H1 (cell line): ENCODE measurements around the gene GLE1. TPM values are rescaled to one million over a fixed set of nuclear protein-coding genes. Genes with fewer than 3 reads are reported as not detected.

Experiments used
- ASH2L ChIP-seq: fragments of 200-600, 300-600 bp; sonication (generic); IDR thresholded peaks from one replicate; pipeline ENCODE4 v1.7.1; 2017; ENCODE audit warnings: low read length
- CBX8 ChIP-seq: fragments of 300-800, 300-1000 bp; sonication (generic); IDR thresholded peaks from 2 replicates; pipeline ENCODE4 v1.7.1; 2016; ENCODE audit warnings: low read depth, low read length, borderline replicate concordance
- CHD1 ChIP-seq: IDR thresholded peaks from 2 replicates; pipeline ENCODE4 v1.6.1; 2012; ENCODE audit warnings: low read depth, low read length, improper control_type of control experiment
- CHD2 ChIP-seq: IDR thresholded peaks from 2 replicates; pipeline ENCODE4 v1.6.1; 2012; ENCODE audit warnings: low read length, improper control_type of control experiment
- EZH2 ChIP-seq: fragments of 200-600 bp; sonication (generic); IDR thresholded peaks from 2 replicates; pipeline ENCODE4 v1.7.1; 2012; ENCODE audit warnings: low read depth, mild to moderate bottlenecking, moderate library complexity, low read length, inconsistent platforms; ENCODE audit not compliant: severe bottlenecking
- FOSL1 ChIP-seq: IDR thresholded peaks from 2 replicates; pipeline ENCODE4 v1.6.1; 2011; ENCODE audit warnings: mild to moderate bottlenecking, low read depth, low read length, moderate library complexity; ENCODE audit not compliant: insufficient read depth
- GTF2F1 ChIP-seq: IDR thresholded peaks from 2 replicates; pipeline ENCODE4 v1.6.1; 2012; ENCODE audit warnings: low read depth, low read length, improper control_type of control experiment, borderline replicate concordance
- JUND ChIP-seq: IDR thresholded peaks from 2 replicates; pipeline ENCODE4 v1.6.1; 2011; ENCODE audit warnings: mild to moderate bottlenecking, improper control_type of control experiment, low read length
- POLR2A ChIP-seq, 2 experiments: IDR thresholded peaks; 1 replicate in 1 of 2; 2 replicates in 1 of 2; pipeline ENCODE4 v1.6.1; 2011; ENCODE audit warnings: low read depth in 2 of 2, low read length in 2 of 2, mild to moderate bottlenecking in 2 of 2; ENCODE audit errors: control extremely low read depth in 1 of 2
- POLR2AphosphoS5 ChIP-seq: IDR thresholded peaks from 2 replicates; pipeline ENCODE4 v1.6.1; 2011; ENCODE audit warnings: low read depth, low read length
- RXRA ChIP-seq: IDR thresholded peaks from 2 replicates; pipeline ENCODE4 v1.6.1; 2011; ENCODE audit warnings: low read depth, mild to moderate bottlenecking, low read length, moderate library complexity; ENCODE audit not compliant: insufficient read depth
- SIX5 ChIP-seq: IDR thresholded peaks from 2 replicates; pipeline ENCODE4 v1.6.1; 2011; ENCODE audit warnings: mild to moderate bottlenecking, low read depth, low read length
- SP1 ChIP-seq: IDR thresholded peaks from 2 replicates; pipeline ENCODE4 v1.6.1; 2011; ENCODE audit warnings: low read depth, low read length
- TAF1 ChIP-seq: IDR thresholded peaks from 2 replicates; pipeline ENCODE4 v1.6.1; 2011; ENCODE audit warnings: mild to moderate bottlenecking, low read depth, low read length
- TCF12 ChIP-seq: IDR thresholded peaks from 2 replicates; pipeline ENCODE4 v1.6.1; 2011; ENCODE audit warnings: low read depth, mild to moderate bottlenecking, low read length
- YY1 ChIP-seq: IDR thresholded peaks from 2 replicates; pipeline ENCODE4 v1.6.1; 2011; ENCODE audit warnings: low read depth, mild to moderate bottlenecking, low read length
- polyA plus RNA-seq, 7 experiments: library from polyadenylated mRNA; depleted of rRNA in 3 of 7; stranded (reverse) in 5 of 7; unstranded in 2 of 7; fragments of >200 nt in 5 of 7; fragments of 200-250 nt in 2 of 7; gene quantifications; 1 replicate in 5 of 7; 2 replicates in 1 of 7; 4 replicates in 1 of 7; pipeline versions ENCODE4 v1.2.1 to v1.2.3, GENCODE V29; 2011 to 2013; ENCODE audit warnings: missing spikeins in 2 of 7, mixed read lengths in 2 of 7
- total RNA-seq: library from RNA; stranded (reverse); fragmentation: NEBNext Ultra II Directional; extraction: Animal tissue kit (Norgen Biotek cat#: 25700); gene quantifications from 2 replicates; pipeline ENCODE4 v1.2.1, GENCODE V29; 2021
- TF ChIP-seq, protein P1 (sequence below), 3 experiments: IDR thresholded peaks; 1 replicate in 2 of 3; 2 replicates in 1 of 3; pipeline versions ENCODE4 v1.5.1 to v1.6.1; 2011; ENCODE audit warnings: low read length in 3 of 3, mild to moderate bottlenecking in 3 of 3, inconsistent platforms in 2 of 3, low read depth in 1 of 3, moderate library complexity in 1 of 3; ENCODE audit not compliant: insufficient read depth in 1 of 3; ENCODE audit errors: control extremely low read depth in 1 of 3
- TF ChIP-seq, protein P2 (sequence below): IDR thresholded peaks from 2 replicates; pipeline ENCODE4 v1.6.1; 2012; ENCODE audit warnings: inconsistent platforms
- TF ChIP-seq, protein P3 (sequence below): IDR thresholded peaks from 2 replicates; pipeline ENCODE4 v1.6.1; 2012; ENCODE audit warnings: low read length, inconsistent platforms
- TF ChIP-seq, protein P4 (sequence below): IDR thresholded peaks from 2 replicates; pipeline ENCODE4 v1.6.1; 2011; ENCODE audit warnings: low read depth, mild to moderate bottlenecking, low read length; ENCODE audit not compliant: insufficient read depth

The GLE1 gene
- total and polyA plus RNA-seq, 2 of the 8 experiments (the other 6 are each of a cell fraction or from before 2014, with no cell fraction given): 9.6 to 14.9 TPM

DNA sequence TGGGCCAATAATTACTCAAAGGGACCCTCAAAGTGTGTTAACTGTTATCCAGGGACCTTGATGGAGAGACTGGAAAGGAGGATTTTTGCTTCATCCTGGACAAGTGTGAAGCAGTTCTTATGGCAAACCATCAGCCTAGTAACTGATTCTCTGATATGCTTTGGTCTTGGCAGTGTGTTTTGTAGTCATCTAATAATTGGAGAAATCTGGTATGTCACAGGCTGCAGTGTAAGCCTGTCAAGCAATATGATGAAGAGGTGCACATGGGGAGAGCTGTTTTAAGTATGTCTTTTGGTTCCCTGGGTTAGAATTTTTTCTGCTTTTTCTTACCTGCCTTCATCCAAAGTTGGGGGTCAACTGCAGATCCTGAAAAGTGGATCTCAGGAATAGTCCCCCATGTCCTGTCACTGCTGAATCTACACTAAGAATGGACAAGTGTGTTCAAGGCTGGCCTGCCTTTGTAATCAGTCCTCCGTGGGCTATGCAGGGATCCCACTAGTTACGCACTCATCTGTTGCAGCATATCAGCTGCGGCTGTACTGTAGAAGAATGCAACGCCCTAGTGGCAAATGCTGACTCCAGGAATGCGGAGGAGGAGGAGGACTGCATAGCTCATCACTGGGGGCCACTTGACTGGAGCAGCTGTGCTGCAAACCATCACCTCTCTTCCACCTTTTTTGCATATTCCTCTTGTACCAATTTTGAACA lies 49.8 kb downstream of the GLE1 start (continued):
- TF ChIP-seq, protein P1, sequence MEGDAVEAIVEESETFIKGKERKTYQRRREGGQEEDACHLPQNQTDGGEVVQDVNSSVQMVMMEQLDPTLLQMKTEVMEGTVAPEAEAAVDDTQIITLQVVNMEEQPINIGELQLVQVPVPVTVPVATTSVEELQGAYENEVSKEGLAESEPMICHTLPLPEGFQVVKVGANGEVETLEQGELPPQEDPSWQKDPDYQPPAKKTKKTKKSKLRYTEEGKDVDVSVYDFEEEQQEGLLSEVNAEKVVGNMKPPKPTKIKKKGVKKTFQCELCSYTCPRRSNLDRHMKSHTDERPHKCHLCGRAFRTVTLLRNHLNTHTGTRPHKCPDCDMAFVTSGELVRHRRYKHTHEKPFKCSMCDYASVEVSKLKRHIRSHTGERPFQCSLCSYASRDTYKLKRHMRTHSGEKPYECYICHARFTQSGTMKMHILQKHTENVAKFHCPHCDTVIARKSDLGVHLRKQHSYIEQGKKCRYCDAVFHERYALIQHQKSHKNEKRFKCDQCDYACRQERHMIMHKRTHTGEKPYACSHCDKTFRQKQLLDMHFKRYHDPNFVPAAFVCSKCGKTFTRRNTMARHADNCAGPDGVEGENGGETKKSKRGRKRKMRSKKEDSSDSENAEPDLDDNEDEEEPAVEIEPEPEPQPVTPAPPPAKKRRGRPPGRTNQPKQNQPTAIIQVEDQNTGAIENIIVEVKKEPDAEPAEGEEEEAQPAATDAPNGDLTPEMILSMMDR (IDR thresholded peaks at IDR 0.05; ENCODE audit: control extremely low read depth in 1 of 3, insufficient read depth in 1 of 3, low read depth in 1 of 3, low read length in 3 of 3): peak in 1 of 3 experiments; percentile 17; a peak in 1 of 4 replicates
- TF ChIP-seq CBX8 (no peak), EZH2 (no peak), SIX5 (no peak), RXRA (no peak), CHD2 (no peak), POLR2A (IDR thresholded peaks at IDR 0.05; ENCODE audit: control extremely low read depth in 1 of 2, low read depth in 2 of 2, low read length in 2 of 2) (peak in 1 of 2 experiments; percentile 62; a peak in 2 of 3 replicates), SP1 (peak; percentile 50; the same call in 1 of the 2 replicates), TAF1 (0 out of 2 replicates have a peak, but pooled peaks have one; percentile 52), CHD1 (no peak), JUND (no peak), ASH2L (peak; percentile 52), POLR2AphosphoS5 (peak; percentile 75), GTF2F1 (no peak), YY1 (0 out of 2 replicates have a peak, but pooled peaks have one; percentile 48), TCF12 (0 out of 2 replicates have a peak, but pooled peaks have one; percentile 65), FOSL1 (no peak)
- TF ChIP-seq, protein P2, sequence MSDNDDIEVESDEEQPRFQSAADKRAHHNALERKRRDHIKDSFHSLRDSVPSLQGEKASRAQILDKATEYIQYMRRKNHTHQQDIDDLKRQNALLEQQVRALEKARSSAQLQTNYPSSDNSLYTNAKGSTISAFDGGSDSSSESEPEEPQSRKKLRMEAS: no peak
- TF ChIP-seq, protein P3, sequence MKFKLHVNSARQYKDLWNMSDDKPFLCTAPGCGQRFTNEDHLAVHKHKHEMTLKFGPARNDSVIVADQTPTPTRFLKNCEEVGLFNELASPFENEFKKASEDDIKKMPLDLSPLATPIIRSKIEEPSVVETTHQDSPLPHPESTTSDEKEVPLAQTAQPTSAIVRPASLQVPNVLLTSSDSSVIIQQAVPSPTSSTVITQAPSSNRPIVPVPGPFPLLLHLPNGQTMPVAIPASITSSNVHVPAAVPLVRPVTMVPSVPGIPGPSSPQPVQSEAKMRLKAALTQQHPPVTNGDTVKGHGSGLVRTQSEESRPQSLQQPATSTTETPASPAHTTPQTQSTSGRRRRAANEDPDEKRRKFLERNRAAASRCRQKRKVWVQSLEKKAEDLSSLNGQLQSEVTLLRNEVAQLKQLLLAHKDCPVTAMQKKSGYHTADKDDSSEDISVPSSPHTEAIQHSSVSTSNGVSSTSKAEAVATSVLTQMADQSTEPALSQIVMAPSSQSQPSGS: no peak
- TF ChIP-seq, protein P4, sequence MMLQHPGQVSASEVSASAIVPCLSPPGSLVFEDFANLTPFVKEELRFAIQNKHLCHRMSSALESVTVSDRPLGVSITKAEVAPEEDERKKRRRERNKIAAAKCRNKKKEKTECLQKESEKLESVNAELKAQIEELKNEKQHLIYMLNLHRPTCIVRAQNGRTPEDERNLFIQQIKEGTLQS: no peak
